GM21367 (cell line): ENCODE data around the gene SLC4A8.
A peak's percentile ranks its signal among the peaks of the same experiment; 100 is the strongest.

Source experiments
- ATAC-seq: cut with Tn5 transposase; IDR thresholded peaks from one replicate; pipeline ENCODE4 v1.9.1; 2021; ENCODE audit not compliant: unreplicated experiment

Gene SLC4A8

GRCh38 chr12:51424662-51425539, at the start of gene SLC4A8:
Gene SLC4A8, plus strand, starts transcription at chr12:51424831. Its CDS starts 157 bp downstream, at chr12:51424988.
- peak; percentile 77 for ATAC-seq

DNA sequence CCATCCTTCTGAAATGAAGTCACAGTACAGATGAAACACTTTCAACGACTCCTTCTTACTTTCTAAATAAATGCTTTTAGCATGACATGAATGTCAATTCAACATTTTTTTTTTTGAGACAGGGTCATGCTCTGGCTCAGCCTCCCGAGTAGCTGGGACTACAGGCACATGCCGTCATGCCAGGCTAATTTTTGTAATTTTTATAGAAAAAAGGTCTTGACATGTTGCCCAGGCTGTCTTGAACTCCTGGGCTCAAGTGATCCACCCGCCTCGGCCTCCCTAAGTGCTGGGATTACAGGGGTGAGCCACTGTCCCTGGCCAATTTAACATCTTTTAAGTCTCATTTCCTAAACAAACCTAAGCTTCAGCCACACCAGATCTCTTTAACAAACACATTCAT, 49.8 kb upstream of the SLC4A8 start:
- ATAC-seq, result no peak

DNA sequence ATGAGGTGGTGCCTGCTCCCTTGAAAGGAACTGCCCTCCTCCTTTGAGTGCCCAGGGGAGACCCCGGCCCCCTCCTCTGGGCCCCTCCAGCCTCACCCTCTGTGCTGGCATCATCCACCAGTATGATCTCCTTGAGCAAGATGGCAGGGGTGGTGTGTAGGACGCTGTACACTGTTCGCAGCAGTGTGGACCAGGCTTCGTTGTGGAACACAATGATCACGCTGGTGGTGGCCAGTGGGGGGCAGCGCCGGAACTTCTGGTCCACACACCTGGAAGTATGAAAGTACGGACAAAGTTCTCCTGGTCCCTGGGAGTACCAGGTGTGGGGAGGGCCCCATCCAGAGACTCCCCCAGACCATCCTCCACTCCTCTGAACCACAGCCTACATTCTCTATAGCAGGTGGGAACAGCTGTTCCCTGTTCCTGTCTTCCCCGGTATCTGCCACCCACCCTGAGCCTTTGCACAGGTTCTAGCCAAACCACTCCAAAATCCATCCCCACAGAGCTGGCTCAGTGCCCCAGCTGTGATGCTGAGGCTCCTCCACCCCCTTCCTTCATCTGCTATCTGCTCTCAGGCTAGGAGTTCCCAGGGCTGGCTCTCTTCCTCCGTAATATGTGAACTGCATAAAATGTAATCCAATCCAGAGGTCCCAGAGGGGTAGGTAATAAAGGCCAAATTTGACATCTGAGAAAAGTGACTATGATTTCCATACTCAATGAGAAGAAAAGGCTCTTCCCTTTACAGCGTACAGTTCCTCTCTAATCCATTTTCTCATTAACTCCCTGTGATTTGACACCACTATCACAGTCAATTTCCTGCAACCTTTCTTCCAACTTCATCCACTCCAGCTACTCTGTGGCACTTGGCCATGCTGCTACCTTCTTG, 47.3 kb upstream of the SLC4A8 start:
- no peak for ATAC-seq

DNA sequence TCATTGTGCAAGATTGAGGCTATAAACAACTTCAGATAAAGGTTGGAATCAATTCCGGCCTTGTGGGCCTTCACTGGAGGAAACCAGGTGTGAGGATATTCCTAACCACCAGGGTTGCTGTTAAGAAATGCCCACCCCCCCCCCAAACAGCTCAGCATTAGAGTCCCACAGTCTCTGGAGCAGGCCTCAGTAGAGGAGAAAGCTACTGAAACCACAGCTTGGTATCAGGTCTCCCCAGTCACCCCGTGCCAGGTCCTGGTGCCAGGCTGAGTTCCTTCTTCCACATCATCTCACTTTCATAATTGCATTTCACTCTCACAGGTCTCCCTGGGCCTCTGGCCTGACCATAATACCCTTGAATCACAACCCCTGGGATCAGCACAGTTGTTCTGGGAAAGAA, 45.9 kb upstream of the SLC4A8 start:
- no peak for ATAC-seq

- no peak for ATAC-seq
Measured at GRCh38 chr12:51379571-51379970, 45.1 kb upstream of the SLC4A8 start.

GRCh38 chr12:51381226-51382079, 43.2 kb upstream of the SLC4A8 start:
- no peak for ATAC-seq

- no peak for ATAC-seq
Measured at GRCh38 chr12:51382173-51382572, 42.5 kb upstream of the SLC4A8 start.

DNA sequence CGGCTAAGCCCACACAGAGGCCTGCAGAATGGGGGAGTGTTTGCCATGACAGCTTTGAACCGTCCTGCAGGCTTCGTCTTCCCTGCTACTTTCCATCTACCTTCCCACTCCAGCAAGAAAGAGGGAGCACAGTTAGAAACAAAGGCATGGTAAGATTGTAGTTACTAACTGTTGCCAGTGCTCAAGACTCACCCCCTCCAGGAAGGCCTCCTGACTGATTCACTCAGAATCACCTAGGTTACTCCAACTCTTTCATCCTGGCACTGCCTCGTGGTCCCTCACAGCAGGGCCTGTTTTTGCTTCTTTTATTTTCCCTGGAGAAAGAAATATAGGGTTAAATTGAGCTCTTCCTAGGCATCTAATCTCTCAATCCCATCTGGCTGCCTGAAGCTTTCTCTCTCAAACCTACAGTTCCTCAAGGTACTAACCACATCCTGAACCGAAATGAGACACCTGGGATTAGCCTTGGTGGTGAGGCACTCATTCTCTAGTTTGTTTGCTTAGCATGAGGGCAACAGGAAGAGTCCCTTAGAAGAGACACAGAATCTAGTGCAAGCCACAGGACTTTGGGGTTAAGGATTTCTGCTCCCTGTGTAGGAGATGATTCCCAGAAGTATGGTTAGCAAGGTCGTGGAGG, 41.2 kb upstream of the SLC4A8 start:
- no peak for ATAC-seq

GRCh38 chr12:51386351-51386750, 38.3 kb upstream of the SLC4A8 start:
- ATAC-seq, result no peak

DNA sequence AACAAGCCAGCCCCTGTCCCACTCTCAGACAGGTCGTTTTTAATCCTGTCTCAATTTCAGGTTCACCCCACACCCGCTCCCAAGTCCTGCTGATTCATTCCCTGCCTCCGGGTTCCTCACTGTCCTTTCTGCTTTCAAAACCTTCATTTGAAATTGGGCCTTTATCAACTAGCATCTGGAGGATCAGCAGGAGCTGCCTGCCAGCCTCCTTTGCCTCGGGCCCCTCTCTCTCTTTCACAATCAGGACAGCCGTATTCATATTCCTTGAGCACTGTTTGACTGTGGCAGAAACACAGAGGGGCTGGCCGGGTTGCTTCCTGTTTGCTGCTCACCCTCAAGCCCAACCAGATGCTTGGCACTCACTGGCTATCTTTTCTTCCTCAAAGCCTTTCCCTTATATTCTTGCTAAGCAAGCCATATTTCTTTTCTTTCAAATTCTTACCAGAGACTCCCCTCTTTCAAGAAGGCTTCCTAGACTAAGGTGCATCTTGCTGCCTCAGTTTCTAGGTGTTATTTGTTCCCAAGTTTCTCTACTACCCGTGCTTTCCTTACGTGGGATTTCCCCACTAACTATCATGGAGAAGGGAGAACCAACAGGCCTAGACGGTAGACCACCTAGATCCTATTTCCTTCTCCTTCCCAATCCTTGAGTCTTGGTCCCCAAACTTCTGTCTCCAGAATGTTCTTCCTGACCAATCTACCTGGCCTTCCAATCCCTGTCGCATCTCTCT, 36.4 kb upstream of the SLC4A8 start:
- ATAC-seq, result no peak

DNA sequence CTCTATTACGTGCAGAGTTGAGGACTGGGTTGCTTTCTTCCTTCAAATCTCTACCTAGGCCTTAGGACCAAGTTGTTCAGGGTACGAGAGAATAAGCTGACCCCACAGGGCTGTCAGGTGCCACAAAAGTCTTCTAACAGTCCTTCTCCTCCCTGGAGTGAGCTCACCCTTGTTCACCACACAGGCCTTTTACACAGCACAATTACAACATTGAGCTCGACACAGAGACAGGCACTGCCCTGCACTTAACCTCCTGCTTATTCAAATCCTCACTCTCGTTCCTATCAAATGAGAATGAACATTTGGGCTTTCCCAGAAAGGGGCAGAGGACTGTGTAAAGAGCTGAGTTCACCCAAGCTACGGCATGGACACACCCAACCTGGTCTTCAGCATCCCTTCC, 35.8 kb upstream of the SLC4A8 start:
- ATAC-seq, result no peak

DNA sequence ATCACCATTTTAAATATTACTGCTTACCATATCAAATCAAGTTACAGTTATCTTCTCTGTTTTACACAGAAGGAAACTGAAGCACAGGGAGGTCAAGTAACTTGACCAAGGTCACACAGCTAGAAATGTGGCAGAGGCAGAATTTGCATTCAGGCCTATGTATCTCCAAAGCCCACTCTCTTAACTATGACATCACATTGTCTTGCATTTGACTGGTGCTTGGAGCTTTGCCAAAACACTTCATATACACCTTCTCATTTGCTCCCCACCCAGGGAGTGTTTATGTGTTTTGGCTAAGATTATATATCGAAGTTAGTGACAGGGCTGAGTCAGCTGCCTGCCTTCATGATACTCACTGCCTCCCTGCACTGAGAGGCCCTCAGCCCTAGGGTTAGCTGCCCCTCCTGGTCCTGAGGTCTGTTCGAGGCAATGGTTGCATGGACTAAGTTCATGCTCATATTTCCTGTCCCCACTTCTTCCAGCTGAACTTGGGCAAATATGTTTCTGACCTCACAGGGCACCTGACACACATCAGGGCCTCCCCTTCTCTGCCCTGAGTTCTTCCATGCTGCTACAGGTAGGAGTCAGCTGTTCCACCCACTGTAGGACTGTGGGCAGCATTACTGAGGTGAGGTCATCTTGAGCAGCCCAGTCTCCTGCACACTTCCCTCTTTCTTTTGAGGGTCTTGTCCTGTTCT, 35.2 kb upstream of the SLC4A8 start:
- no peak for ATAC-seq

GRCh38 chr12:51390457-51390856, 34.2 kb upstream of the SLC4A8 start:
- ATAC-seq, result no peak

- ATAC-seq, result no peak
Measured at GRCh38 chr12:51390891-51391282, 33.7 kb upstream of the SLC4A8 start.

- ATAC-seq, result no peak
Measured at GRCh38 chr12:51391283-51392123, 33.1 kb upstream of the SLC4A8 start, which contains the start of gene GALNT6. Gene GALNT6, minus strand, starts transcription at chr12:51391406. Its CDS starts 11,625 bp downstream, at chr12:51379781.

DNA sequence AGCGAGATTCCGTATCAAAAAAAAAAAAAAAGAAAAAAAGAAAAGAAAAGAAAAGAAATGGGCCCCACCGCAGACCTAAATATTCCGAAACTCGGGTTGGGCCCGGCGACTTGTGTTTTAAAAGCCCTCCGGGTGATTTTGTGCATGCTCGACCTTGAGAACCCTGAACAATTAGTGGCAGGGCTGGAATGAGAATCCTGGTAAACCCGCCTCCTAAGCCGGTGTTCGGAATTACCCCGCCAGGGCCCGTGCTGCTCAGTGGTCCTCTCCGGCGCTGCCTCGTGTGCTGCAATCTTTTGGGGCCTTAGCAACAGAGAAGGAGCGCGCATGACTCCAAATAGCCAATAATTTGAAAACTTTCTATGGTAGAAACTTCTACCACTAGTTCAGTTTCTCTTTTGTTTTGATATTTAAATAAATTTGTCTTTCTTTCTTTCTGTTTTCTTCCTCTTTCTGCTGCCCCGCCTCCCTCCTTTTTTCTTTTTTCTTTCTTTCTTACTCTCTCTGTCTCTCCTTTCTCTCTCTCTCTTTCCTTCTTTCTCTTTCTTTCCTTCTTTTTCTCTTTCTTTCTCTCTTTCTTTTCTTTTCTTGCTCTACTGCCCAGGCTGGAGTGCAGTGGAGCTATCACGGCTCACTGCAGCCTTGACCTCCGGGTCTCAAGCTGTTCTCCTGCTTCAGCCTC, 31.9 kb upstream of the SLC4A8 start:
- no peak for ATAC-seq

GRCh38 chr12:51393676-51394545, 30.7 kb upstream of the SLC4A8 start:
- ATAC-seq, result no peak
